Mucosa of rectum (tissue), 2 donors: ENCODE results near the gene FKRP.
"Not testable (repeated sequence)": the region's sequence is repeated elsewhere in the genome, so short reads cannot be mapped to it uniquely, and the experiment has no call there.

ENCODE experiments used
- H3K27ac ChIP-seq, 2 donors: one replicate each; pipeline ENCODE4 v1.7.0; 2013; ENCODE audit warnings: inconsistent platforms in 2 of 2, low read depth in 2 of 2, low read length in 2 of 2
- H3K27me3 ChIP-seq, 2 donors: one replicate each; pipeline ENCODE4 v1.7.0; 2013; ENCODE audit warnings: low read length in 2 of 2; ENCODE audit not compliant: control insufficient read depth in 2 of 2, insufficient read depth in 2 of 2
- H3K36me3 ChIP-seq, 2 donors: one replicate each; pipeline ENCODE4 v1.7.0; 2013; ENCODE audit warnings: low read length in 2 of 2; ENCODE audit not compliant: control insufficient read depth in 2 of 2, insufficient read depth in 2 of 2
- H3K4me1 ChIP-seq, 2 donors: one replicate each; pipeline ENCODE4 v1.7.0; 2013; ENCODE audit warnings: low read length in 2 of 2, mild to moderate bottlenecking in 1 of 2; ENCODE audit not compliant: control insufficient read depth in 2 of 2, insufficient read depth in 2 of 2
- H3K4me3 ChIP-seq, 2 donors: one replicate each; pipeline ENCODE4 v1.7.0; 2013; ENCODE audit warnings: low read length in 2 of 2
- H3K9ac ChIP-seq, 2 donors: one replicate each; pipeline ENCODE4 v1.7.0; 2013; ENCODE audit warnings: low read length in 2 of 2, low read depth in 1 of 2, mild to moderate bottlenecking in 1 of 2
- H3K9me3 ChIP-seq, 2 donors: one replicate each; pipeline ENCODE4 v1.7.0; 2013; ENCODE audit warnings: low read length in 2 of 2; ENCODE audit not compliant: control insufficient read depth in 2 of 2
- donor health status: healthy.
- donor health status: Normal muscosa, but diverticular disease.

Gene FKRP

DNA sequence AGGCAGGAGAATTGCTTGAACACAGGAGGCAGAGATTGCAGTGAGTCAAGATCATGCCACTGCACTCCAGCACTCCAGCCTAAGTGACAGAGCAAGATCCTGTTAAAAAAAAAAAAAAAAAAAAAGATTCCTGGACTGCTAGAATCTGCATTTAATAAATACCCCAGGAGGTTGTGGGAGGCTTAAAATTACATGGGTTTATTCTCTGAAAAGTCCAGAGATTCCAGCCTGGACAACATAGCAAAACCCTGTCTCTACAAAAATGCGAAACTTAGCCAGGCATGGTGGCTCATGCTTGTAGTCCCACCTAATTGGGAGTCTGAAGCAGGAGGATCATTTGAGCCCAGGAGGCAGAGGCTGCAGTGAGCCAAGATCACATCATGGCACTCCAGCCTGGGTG is 52.0 kb downstream of the FKRP start:
- Histone ChIP-seq H3K4me3 (no peak overlapping the region), H3K9me3 (no peaks in the 10 kb centered on the region), H3K9ac (no peak overlapping the region)

DNA sequence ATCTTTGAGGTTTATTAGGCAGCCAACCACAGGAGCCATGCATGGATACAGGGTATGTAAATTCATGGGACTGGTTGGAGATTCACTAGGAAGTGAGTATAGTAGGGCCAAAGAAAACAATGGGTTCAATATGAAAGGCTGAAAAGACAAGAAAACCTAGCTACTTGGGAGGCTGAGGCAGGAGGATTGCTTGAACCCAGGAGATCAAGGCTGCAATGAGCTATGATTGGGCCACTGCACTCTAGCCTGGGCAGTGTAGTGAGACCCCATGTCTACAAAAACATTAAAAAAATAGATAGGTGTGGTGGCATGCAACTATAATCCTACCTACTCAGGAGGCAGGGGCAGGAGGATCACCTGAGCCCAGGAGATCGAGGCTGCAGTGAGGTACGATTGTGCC is 52.9 kb downstream of the FKRP start:
- Histone ChIP-seq H3K4me3 (no peak overlapping the region), H3K27me3 (peaks cover 0 to 2% of the 10 kb centered on the region in 2 donors), H3K27ac (no peak overlapping the region), H3K9ac (no peak overlapping the region), H3K36me3 (no peaks in the 10 kb centered on the region), H3K4me1 (peaks cover 0 to 4% of the 10 kb centered on the region in 2 donors), H3K9me3 (no peaks in the 10 kb centered on the region)

More for the DNA sequence above, 52.0 kb downstream of the FKRP start:
- Histone ChIP-seq H3K4me1 (no peaks in the 10 kb centered on the region), H3K36me3 (no peaks in the 10 kb centered on the region), H3K27me3 (peaks cover 0 to 2% of the 10 kb centered on the region in 2 donors), H3K27ac (no peak overlapping the region)

DNA sequence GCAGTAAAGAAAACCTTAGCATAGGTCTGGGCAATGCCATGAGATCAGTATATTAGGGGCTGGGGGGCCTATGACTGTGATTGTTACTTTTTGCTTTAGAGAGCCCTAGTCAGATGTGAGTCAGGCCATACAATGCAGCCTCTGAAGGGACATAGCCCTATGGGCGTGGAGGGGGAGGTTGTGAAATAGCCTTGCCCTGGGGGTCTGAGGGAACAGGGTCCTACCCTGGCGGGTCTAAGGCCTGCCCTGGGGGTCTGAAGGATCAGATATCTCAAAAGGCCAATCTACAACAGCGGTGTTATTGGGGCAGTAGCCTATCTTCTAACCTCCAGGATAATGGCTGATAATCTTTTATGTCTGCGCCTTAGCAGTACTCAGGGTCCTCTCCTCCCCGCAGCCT is 56.3 kb downstream of the FKRP start:
- Histone ChIP-seq H3K4me3 (no peak overlapping the region), H3K27ac (no peak overlapping the region), H3K9me3 (no peaks in the 10 kb centered on the region), H3K36me3 (no peaks in the 10 kb centered on the region), H3K4me1 (peaks cover 0 to 5% of the 10 kb centered on the region in 2 donors), H3K9ac (no peak overlapping the region), H3K27me3 (no peaks in the 10 kb centered on the region)

DNA sequence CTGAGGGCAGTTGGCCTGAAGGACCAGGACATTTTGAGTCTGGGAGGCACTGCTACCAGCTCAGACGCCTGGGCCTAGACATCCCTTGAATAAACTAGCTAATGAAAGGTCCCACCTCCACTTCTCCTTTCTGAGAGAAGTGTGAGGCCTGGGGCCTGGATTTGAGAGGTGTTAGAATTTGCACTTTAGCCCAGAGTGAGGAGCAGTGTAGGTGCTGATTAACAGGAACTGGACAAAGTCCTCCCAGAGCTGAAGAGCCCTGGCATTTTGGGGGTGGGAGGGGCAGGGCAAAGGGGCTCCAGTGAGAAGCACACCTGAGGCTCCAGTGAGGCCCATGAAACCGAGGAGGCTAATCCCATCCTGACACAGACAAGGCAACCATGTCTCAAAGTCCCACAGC is 57.7 kb downstream of the FKRP start:
- Histone ChIP-seq H3K9ac (no peak overlapping the region), H3K4me1 (peaks cover 0 to 5% of the 10 kb centered on the region in 2 donors), H3K27me3 (no peaks in the 10 kb centered on the region), H3K27ac (peak overlapping the region in 1 of 2 donors; percentile 37), H3K9me3 (no peaks in the 10 kb centered on the region), H3K36me3 (no peaks in the 10 kb centered on the region), H3K4me3 (no peak overlapping the region)

DNA sequence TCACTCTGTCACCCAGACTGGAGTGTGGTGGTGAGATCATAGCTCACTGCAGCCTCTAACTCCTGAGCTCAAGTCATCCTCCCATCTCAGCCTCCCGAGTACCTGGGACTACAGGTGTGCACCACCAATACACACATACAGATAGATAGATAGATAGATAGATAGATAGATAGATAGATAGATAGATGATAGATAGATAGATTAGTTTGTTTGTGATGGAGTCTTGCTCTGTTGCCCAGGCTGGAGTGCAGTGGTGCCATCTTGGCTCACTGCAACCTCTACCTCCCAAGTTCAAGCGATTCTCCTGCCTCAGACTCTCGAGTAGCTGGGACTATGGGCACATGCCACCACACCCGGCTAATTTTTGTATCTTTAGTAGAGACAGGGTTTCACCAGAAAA is 58.6 kb downstream of the FKRP start:
- H3K4me3 ChIP-seq, H3K4me1 ChIP-seq, H3K27me3 ChIP-seq, H3K9me3 ChIP-seq, H3K27ac ChIP-seq, H3K36me3 ChIP-seq, H3K9ac ChIP-seq: not testable (repeated sequence)

DNA sequence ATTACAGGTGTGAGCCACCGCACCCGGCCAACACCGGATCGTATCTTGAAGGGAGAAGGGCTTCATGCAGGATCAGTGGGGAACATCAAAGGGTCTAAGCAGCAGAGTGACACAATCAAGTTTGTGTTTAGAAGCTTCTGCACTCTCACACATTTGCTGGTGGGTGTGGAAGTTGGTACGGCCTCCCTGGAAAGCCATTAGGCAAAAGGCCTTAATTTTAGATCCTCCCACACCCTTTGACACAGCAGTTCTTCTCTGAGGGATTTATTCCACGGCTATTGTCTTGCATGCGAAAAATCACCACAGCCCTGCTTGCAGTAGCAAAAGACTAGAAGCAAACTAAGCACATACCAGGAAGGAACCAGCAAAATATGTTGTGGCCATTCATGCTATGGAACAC is 60.8 kb downstream of the FKRP start:
- no peak overlapping the region for H3K9ac ChIP-seq

More for the DNA sequence above, 60.8 kb downstream of the FKRP start:
- H3K4me3 ChIP-seq: no peak overlapping the region
- no peak overlapping the region for H3K27ac ChIP-seq
- H3K27me3 ChIP-seq: no peaks in the 10 kb centered on the region
- no peaks in the 10 kb centered on the region for H3K36me3 ChIP-seq
- H3K9me3 ChIP-seq: no peaks in the 10 kb centered on the region
- H3K4me1 ChIP-seq: peaks cover 0 to 5% of the 10 kb centered on the region in 2 donors
